DMS153 treated with DMSO at 0.1 percent for 48 hours (cell line): ENCODE data around the gene SZT2.

Experiments
- DNase-seq: peaks from one replicate; lab custom pipeline; 2025; ENCODE audit not compliant: unreplicated experiment; lab: John Stamatoyannopoulos, UW

SZT2 gene

DNA sequence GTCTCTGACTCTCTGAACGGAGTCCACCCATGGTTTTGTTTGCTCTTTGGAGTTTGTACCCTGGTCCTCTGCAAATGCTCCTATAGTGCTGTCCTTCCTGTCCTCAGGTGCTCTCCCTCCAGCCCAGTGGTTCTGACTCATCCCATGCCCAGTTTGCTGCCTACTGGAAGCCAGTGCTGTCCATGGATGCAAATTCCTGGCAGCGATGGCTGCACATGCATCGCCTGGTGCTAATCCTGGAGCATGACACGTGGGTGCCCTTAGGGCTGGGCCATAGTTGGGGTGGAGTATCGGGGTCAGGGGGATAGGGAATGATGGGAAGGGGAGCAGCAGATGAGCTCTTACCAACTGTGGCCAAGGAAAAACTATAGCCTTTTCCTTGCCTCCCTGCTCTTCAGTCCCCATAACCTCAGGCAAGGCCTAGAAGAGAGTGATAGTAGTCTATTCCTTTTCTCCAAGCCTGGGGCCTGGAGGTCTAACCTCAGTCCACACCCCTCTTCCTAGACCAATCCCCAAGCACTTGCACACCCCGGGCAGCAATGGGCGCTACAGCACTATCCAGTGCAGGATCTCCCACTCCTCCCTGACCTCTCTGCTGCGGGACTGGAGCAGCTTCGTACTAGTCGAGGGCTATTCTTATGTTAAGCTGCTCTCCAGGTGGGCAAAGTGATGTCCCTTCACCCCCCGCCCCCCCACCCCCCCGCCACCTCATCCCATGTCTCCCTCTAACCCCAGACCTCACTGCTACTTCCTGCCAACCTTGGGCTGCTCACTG, 32.5 kb downstream of the SZT2 start:
- DNase-seq: no peak

GRCh38 chr1:43422995-43423671, 33.4 kb downstream of the SZT2 start:
- DNase-seq: no peak

GRCh38 chr1:43423672-43424550, 34.2 kb downstream of the SZT2 start:
- no peak for DNase-seq

- DNase-seq: no peak
Observed at GRCh38 chr1:43425045-43425444, 35.3 kb downstream of the SZT2 start.

- no peak for DNase-seq
Observed at GRCh38 chr1:43426221-43426620, 36.5 kb downstream of the SZT2 start.

DNA sequence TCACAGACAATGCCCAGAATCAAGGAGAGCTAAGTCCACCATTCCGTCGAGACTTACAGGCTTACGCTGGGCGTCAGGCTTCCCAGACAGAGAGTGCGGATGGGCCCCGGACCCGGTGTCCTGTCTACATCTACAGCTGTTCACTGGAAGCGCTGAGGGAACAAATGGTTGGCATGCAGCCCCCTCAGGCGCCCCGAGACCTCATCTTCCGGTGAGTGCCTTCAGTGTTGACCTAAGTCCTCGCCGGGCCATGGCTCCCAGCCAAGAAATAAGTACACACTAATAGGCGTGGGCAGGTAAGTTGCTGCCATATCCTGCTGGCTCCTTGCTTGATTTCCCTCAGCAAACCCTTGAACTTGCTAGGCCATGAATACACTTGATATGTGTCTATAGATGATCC, 37.8 kb downstream of the SZT2 start:
- DNase-seq: no peak

DNA sequence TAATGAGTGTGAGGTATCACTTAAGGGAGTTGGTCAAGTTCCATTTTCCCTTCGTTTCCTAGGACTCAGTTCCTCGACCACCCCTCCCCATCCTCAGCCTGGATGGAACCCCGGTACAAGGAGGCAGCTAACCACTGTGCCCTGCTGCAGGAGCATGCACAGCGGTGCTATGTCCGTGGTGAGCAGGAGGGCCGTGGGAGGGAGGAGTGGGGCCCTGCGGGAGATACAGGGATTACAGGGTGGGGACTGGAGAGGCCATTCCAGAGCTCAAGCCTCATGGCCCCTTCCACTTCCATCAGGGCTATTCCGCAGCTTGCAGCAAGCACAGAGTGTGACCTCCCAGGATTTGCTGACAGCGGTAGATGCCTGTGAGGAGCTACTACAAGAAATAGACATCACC, 38.2 kb downstream of the SZT2 start:
- no peak for DNase-seq

DNA sequence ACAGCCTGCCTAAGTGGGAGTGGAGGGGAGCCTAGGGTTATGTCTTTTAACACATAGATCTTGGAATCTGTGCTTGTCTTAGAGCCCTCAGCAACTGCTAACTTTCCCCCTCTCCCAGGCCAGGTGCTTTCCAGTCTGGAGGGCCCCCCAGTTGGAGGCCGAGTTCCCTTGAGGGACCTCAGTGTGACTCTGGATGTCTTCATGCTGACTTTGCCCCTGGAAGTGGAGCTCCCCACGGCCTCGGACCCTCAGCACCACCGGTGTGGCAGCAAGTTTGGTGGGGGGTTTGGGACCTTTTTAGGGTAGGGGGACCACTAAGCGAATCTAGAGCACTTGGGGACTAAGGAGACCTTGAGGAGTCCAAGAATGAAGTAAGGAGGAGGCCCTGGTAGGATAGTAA, 41.1 kb downstream of the SZT2 start:
- DNase-seq: no peak

- DNase-seq: no peak
Observed at GRCh38 chr1:43431676-43432075, 42.0 kb downstream of the SZT2 start.

- DNase-seq: no peak
Observed at GRCh38 chr1:43432171-43432860, 42.6 kb downstream of the SZT2 start.

DNA sequence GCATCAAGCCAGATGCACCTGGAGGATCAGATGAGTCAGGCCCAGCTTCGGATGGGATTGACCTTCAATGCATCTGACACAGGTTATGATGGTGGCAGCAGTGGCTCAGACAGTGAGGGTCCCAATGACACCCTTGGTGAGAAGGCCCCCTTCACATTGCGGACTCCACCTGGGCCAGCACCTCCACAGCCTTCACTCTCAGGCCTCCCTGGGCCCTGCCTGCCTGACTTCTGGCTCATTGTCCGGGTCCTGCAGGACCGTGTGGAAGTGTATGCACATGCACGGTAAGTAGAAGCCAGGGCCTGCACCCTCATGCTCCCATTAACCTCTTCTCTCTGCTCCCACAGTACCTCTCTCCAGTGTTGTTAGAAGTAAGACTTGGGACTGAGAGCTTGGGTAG, 43.2 kb downstream of the SZT2 start:
- DNase-seq: no peak

- no peak for DNase-seq
Observed at GRCh38 chr1:43434256-43434655, 44.6 kb downstream of the SZT2 start.

GRCh38 chr1:43435146-43436145, 45.7 kb downstream of the SZT2 start:
- no peak for DNase-seq

GRCh38 chr1:43436371-43436770, 46.7 kb downstream of the SZT2 start:
- no peak for DNase-seq

GRCh38 chr1:43437031-43437973, 47.6 kb downstream of the SZT2 start:
- DNase-seq: no peak

- DNase-seq: no peak
Observed at GRCh38 chr1:43438006-43438405, 48.3 kb downstream of the SZT2 start.

DNA sequence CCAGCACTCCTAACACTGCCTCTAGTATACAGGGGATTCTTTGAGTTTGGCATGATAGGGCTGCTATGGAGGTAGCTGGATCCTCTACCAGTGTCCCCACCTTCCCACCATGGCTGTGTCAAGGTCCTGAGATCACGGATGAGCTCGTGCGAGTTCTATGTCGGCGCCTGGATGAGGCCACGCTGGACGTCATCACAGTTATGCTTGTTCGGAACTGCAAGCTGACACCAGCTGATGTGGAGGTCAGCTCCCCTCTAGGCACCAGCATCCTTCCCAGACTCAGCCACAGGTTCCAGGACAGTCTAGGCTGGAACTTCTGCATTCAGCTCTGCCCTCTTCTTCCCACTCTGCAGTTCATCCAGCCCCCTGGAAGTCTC, 48.9 kb downstream of the SZT2 start:
- no peak for DNase-seq

DNA sequence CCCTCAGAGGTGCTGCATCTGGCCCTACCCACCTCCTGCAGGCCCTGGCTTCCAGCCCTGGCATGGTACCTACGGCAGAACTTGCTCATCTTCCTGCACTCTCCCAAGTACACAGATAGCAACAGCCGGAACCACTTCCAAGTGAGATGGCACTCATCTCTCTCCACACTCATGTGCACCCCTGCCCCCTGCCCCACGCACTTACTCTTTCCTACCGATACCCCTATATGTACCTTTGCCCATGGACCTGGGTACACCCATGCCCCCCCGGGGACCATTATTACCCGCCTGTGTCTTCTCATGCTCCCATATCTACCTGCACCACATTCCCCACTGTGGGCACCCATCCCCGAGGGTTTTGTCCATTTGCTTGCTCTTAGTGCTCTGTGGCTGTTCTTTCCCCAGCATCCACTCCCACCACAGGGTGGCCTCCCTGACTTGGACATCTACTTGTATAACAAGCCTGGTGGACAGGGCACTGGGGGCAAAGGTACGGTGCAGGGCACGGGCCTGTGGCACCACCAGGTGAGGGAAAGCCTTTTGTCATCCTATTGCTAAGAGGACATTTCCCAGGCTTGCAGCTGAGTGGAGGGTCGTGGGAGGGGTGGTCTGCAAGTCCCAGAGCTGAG, 49.4 kb downstream of the SZT2 start:
- no peak for DNase-seq
